ENCODE data around the gene PPFIBP1. TPM values are rescaled to one million over a fixed set of nuclear protein-coding genes. Genes with fewer than 3 reads are reported as not detected.

The PPFIBP1 gene
- polyA plus RNA-seq, 1 of the 3 experiments (the other 2 are of a cell fraction), result 55.0 TPM

DNA sequence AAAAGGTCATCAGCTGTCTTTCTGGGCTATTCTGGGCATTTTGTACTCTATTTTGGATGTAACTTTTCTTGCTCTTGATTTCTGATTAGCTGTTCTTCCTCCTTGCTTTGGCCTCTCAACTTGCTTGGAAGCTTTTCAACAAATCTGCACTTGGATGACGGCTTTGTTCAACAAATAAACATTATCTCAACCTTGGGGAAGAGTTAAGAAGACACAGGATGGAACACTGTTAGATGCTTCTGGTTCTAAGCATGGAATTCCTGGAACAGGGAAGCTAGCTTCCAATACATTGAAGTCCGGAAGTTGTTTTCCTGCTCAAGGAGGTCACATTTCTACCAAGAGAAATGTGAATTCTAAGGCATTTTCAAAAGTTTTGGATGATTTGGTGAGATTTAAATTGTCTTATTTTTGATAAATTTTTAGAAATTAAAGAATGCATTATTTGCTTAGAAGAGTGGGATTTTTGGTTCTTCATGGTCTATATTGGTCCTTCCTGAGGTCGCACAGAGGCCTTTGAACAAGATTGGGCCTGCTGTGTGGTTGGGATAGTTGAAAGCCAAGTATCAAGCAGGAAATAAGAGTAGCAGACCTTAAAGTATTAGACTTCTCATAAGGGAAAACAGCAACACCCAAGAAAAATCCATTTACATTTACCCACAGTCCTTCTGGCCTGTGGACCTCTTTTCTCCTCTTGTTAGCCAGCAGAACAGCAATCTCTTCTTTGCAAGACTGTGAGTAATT is 59.2 kb downstream of the PPFIBP1 start (continued):
- TF ChIP-seq, protein P1, sequence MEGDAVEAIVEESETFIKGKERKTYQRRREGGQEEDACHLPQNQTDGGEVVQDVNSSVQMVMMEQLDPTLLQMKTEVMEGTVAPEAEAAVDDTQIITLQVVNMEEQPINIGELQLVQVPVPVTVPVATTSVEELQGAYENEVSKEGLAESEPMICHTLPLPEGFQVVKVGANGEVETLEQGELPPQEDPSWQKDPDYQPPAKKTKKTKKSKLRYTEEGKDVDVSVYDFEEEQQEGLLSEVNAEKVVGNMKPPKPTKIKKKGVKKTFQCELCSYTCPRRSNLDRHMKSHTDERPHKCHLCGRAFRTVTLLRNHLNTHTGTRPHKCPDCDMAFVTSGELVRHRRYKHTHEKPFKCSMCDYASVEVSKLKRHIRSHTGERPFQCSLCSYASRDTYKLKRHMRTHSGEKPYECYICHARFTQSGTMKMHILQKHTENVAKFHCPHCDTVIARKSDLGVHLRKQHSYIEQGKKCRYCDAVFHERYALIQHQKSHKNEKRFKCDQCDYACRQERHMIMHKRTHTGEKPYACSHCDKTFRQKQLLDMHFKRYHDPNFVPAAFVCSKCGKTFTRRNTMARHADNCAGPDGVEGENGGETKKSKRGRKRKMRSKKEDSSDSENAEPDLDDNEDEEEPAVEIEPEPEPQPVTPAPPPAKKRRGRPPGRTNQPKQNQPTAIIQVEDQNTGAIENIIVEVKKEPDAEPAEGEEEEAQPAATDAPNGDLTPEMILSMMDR (IDR thresholded peaks at IDR 0.05), result no peak
- TF ChIP-seq POLR2AphosphoS5 (IDR thresholded peaks at IDR 0.05; ENCODE audit: low read depth, low read length), result no peak

DNA sequence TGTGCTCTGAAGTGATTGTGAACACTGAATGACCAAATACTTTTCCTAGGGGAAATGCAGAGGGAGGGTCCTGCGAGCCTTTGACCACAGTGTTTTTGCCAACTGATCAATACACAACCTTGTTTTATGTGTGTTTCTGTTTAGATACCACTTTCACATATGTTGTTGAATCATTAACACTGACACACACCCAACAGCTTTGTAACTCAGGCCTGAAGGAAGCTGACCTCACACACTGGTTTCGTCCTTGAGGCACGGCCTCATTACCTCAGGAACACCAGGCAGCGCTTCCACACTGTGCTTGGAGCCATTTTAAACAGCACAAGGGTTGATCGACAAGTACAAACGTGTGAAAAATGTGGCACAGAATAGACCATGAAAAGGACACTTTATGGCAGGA is 60.0 kb downstream of the PPFIBP1 start:
- no peaks in the 10 kb centered on the region for H4K20me1 ChIP-seq (ENCODE audit: insufficient read depth)
- TF ChIP-seq, protein P2, sequence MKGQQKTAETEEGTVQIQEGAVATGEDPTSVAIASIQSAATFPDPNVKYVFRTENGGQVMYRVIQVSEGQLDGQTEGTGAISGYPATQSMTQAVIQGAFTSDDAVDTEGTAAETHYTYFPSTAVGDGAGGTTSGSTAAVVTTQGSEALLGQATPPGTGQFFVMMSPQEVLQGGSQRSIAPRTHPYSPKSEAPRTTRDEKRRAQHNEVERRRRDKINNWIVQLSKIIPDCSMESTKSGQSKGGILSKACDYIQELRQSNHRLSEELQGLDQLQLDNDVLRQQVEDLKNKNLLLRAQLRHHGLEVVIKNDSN (IDR thresholded peaks at IDR 0.05; ENCODE audit: borderline replicate concordance, low read depth), result no peak
- no peak for TF ChIP-seq RCOR1 (IDR thresholded peaks at IDR 0.05; ENCODE audit: low read length)
- no peak for TF ChIP-seq FOXJ3 (CRISPR knock-in tag; IDR thresholded peaks at IDR 0.05)
- no peak for TF ChIP-seq GATA2 (CRISPR knock-in tag; IDR thresholded peaks at IDR 0.05)
- no peak for TF ChIP-seq JUND (IDR thresholded peaks at IDR 0.05)
- no peak for TF ChIP-seq ELF1 (IDR thresholded peaks at IDR 0.05)
- no peak for TF ChIP-seq EP300 (IDR thresholded peaks at IDR 0.05; ENCODE audit: borderline replicate concordance in 1 of 2, low read depth in 1 of 2, low read length in 1 of 2)
- TF ChIP-seq, protein P3, sequence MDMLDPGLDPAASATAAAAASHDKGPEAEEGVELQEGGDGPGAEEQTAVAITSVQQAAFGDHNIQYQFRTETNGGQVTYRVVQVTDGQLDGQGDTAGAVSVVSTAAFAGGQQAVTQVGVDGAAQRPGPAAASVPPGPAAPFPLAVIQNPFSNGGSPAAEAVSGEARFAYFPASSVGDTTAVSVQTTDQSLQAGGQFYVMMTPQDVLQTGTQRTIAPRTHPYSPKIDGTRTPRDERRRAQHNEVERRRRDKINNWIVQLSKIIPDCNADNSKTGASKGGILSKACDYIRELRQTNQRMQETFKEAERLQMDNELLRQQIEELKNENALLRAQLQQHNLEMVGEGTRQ (IDR thresholded peaks at IDR 0.05; ENCODE audit: borderline replicate concordance, low read depth, low read length), result no peak
- TF ChIP-seq, protein P4, sequence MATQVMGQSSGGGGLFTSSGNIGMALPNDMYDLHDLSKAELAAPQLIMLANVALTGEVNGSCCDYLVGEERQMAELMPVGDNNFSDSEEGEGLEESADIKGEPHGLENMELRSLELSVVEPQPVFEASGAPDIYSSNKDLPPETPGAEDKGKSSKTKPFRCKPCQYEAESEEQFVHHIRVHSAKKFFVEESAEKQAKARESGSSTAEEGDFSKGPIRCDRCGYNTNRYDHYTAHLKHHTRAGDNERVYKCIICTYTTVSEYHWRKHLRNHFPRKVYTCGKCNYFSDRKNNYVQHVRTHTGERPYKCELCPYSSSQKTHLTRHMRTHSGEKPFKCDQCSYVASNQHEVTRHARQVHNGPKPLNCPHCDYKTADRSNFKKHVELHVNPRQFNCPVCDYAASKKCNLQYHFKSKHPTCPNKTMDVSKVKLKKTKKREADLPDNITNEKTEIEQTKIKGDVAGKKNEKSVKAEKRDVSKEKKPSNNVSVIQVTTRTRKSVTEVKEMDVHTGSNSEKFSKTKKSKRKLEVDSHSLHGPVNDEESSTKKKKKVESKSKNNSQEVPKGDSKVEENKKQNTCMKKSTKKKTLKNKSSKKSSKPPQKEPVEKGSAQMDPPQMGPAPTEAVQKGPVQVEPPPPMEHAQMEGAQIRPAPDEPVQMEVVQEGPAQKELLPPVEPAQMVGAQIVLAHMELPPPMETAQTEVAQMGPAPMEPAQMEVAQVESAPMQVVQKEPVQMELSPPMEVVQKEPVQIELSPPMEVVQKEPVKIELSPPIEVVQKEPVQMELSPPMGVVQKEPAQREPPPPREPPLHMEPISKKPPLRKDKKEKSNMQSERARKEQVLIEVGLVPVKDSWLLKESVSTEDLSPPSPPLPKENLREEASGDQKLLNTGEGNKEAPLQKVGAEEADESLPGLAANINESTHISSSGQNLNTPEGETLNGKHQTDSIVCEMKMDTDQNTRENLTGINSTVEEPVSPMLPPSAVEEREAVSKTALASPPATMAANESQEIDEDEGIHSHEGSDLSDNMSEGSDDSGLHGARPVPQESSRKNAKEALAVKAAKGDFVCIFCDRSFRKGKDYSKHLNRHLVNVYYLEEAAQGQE (IDR thresholded peaks at IDR 0.05; ENCODE audit: low read depth, low read length), result no peak
- TF ChIP-seq RXRA (IDR thresholded peaks at IDR 0.05; ENCODE audit: borderline replicate concordance, low read depth), result no peak
- no peak for TF ChIP-seq EZH2phosphoT487 (IDR thresholded peaks at IDR 0.05; ENCODE audit: borderline replicate concordance, low read depth)
- no peak for TF ChIP-seq NRF1 (IDR thresholded peaks at IDR 0.05; ENCODE audit: low read depth, low read length)
- TF ChIP-seq SMC3 (IDR thresholded peaks at IDR 0.05; ENCODE audit: low read depth, low read length), result no peak
- TF ChIP-seq RAD21 (IDR thresholded peaks at IDR 0.05; ENCODE audit: low read length), result no peak
- TF ChIP-seq TAF1 (IDR thresholded peaks at IDR 0.05; ENCODE audit: borderline replicate concordance, low read depth, low read length), result no peak
- TF ChIP-seq SIN3A (IDR thresholded peaks at IDR 0.05; ENCODE audit: borderline replicate concordance, low read depth, low read length), result no peak
- TF ChIP-seq RFX5 (IDR thresholded peaks at IDR 0.05; ENCODE audit: low read length), result no peak
- no peak for TF ChIP-seq YY1 (IDR thresholded peaks at IDR 0.05; ENCODE audit: low read depth)
- TF ChIP-seq TCF12 (IDR thresholded peaks at IDR 0.05), result no peak
- no peak overlapping the region for H3K4me2 ChIP-seq
- H3F3A ChIP-seq (replicated peaks; ENCODE audit: insufficient read depth), result peaks cover 3% of the 10 kb centered on the region
- DNase-seq, result no peak
- H3K36me3 ChIP-seq (replicated peaks in 1 of 2; ENCODE audit: control insufficient read depth in 1 of 2, insufficient read depth in 2 of 2, low read length in 1 of 2), result peaks cover 19 to 36% of the 10 kb centered on the region in 2 experiments
- H3K4me3 ChIP-seq (ENCODE audit: low read depth in 2 of 2, low read length in 1 of 2), result no peak overlapping the region
- ChIA-PET POLR2A (no interaction called here), CTCF (no interaction called here)
- H3K27ac ChIP-seq (ENCODE audit: low read depth in 2 of 2, low read length in 1 of 2), result no peak overlapping the region
- H3K9me3 ChIP-seq, result no peaks in the 10 kb centered on the region
- 96% methylated on average over 6 of the region's 6 CpGs for WGBS (ENCODE audit: low lambda C conversion rate)
- H3K79me2 ChIP-seq (ENCODE audit: insufficient read depth), result peaks cover 99% of the 10 kb centered on the region
- peaks cover 0 to 21% of the 10 kb centered on the region in 2 experiments; a peak in 2 of 4 replicates for H3K4me1 ChIP-seq (ENCODE audit: control insufficient read depth in 1 of 2, insufficient read depth in 2 of 2, low read depth in 1 of 2, low read length in 1 of 2)
- H2AFZ ChIP-seq (ENCODE audit: low read depth), result no peak overlapping the region
- no peaks in the 10 kb centered on the region for H3K27me3 ChIP-seq (ENCODE audit: insufficient read depth)
- no peak overlapping the region for H3K9ac ChIP-seq
- H3K9me2 ChIP-seq, result no peaks in the 10 kb centered on the region

Measured in SK-N-SH (cell line).